ENCODE measurements around the gene ARID4A. TPM values are rescaled to one million over a fixed set of nuclear protein-coding genes. Genes with fewer than 3 reads are reported as not detected.

ARID4A gene
- polyA plus RNA-seq, 3 donors = 6.5 to 13.2 (median 10.5) TPM

GRCh38 chr14:58265401-58265800 is 33.0 kb upstream of the ARID4A start:
- TF ChIP-seq, protein P1, sequence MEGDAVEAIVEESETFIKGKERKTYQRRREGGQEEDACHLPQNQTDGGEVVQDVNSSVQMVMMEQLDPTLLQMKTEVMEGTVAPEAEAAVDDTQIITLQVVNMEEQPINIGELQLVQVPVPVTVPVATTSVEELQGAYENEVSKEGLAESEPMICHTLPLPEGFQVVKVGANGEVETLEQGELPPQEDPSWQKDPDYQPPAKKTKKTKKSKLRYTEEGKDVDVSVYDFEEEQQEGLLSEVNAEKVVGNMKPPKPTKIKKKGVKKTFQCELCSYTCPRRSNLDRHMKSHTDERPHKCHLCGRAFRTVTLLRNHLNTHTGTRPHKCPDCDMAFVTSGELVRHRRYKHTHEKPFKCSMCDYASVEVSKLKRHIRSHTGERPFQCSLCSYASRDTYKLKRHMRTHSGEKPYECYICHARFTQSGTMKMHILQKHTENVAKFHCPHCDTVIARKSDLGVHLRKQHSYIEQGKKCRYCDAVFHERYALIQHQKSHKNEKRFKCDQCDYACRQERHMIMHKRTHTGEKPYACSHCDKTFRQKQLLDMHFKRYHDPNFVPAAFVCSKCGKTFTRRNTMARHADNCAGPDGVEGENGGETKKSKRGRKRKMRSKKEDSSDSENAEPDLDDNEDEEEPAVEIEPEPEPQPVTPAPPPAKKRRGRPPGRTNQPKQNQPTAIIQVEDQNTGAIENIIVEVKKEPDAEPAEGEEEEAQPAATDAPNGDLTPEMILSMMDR (IDR thresholded peaks at IDR 0.05) = no peak
- no peak overlapping the region for H2AFZ ChIP-seq (ENCODE audit: insufficient read depth, low read depth, low read length, poor library complexity, severe bottlenecking)
- H3K4me1 ChIP-seq (ENCODE audit: control insufficient read depth in 1 of 2, insufficient read depth in 2 of 2, low read length in 2 of 2) = no peaks in the 10 kb centered on the region
- H3K27me3 ChIP-seq (ENCODE audit: control insufficient read depth in 2 of 2, insufficient read depth in 2 of 2, low read length in 2 of 2) = no peaks in the 10 kb centered on the region
- H3K9me3 ChIP-seq (replicated peaks in 1 of 2; ENCODE audit: control insufficient read depth in 1 of 2, insufficient read depth in 1 of 2, low read length in 2 of 2) = no peaks in the 10 kb centered on the region
- peak overlapping the region in 1 of 2 donors; percentile 38 for H3K27ac ChIP-seq (ENCODE audit: low read depth in 1 of 2, low read length in 2 of 2)
- no peak overlapping the region for H3K9ac ChIP-seq (ENCODE audit: insufficient read depth, low read length, poor library complexity, severe bottlenecking)
- intact Hi-C loops (cut with micrococcal nuclease) = no loop called here
- Mint-ChIP-seq H3K27ac (peak overlapping the region in 1 of 7 donors; percentile 50), H3K4me3 (no peak overlapping the region), H3K36me3 (peaks cover 70 to 88% of the 10 kb centered on the region in 2 donors), H3K27me3 (ENCODE audit: low read depth in 3 of 3) (no peaks in the 10 kb centered on the region), H3K9me3 (no peaks in the 10 kb centered on the region), H3K4me1 (no peaks in the 10 kb centered on the region)
- peaks cover 97 to 100% of the 10 kb centered on the region in 2 donors for H3K36me3 ChIP-seq (replicated peaks in 1 of 2; ENCODE audit: control insufficient read depth in 1 of 2, insufficient read depth in 2 of 2, low read length in 2 of 2)
- H3K79me2 ChIP-seq (ENCODE audit: insufficient read depth, low read length) = peaks cover 65% of the 10 kb centered on the region
- no peak overlapping the region for H3K4me2 ChIP-seq (replicated peaks; ENCODE audit: extremely low read depth, low read length, poor library complexity, severe bottlenecking)
- H3K4me3 ChIP-seq (replicated peaks in 1 of 3; ENCODE audit: low read depth in 2 of 3, low read length in 3 of 3) = no peak overlapping the region
- peaks cover 99% of the 10 kb centered on the region for H4K20me1 ChIP-seq (ENCODE audit: insufficient read depth, low read length)
- DNase-seq = no peak

GRCh38 chr14:58270628-58271027 is 27.7 kb upstream of the ARID4A start:
- no peak for DNase-seq
- Histone ChIP-seq H4K20me1 (ENCODE audit: insufficient read depth, low read length) (peaks cover 100% of the 10 kb centered on the region), H3K27me3 (ENCODE audit: control insufficient read depth in 2 of 2, insufficient read depth in 2 of 2, low read length in 2 of 2) (no peaks in the 10 kb centered on the region), H3K27ac (ENCODE audit: low read depth in 1 of 2, low read length in 2 of 2) (peak overlapping the region in 1 of 2 donors; percentile 4), H3K9me3 (replicated peaks in 1 of 2; ENCODE audit: control insufficient read depth in 1 of 2, insufficient read depth in 1 of 2, low read length in 2 of 2) (no peaks in the 10 kb centered on the region), H3K4me3 (replicated peaks in 1 of 3; ENCODE audit: low read depth in 2 of 3, low read length in 3 of 3) (no peak overlapping the region), H3K9ac (ENCODE audit: insufficient read depth, low read length, poor library complexity, severe bottlenecking) (no peak overlapping the region), H2AFZ (ENCODE audit: insufficient read depth, low read depth, low read length, poor library complexity, severe bottlenecking) (no peak overlapping the region), H3K4me2 (replicated peaks; ENCODE audit: extremely low read depth, low read length, poor library complexity, severe bottlenecking) (no peak overlapping the region), H3K79me2 (ENCODE audit: insufficient read depth, low read length) (peaks cover 89% of the 10 kb centered on the region), H3K4me1 (ENCODE audit: control insufficient read depth in 1 of 2, insufficient read depth in 2 of 2, low read length in 2 of 2) (no peaks in the 10 kb centered on the region), H3K36me3 (replicated peaks in 1 of 2; ENCODE audit: control insufficient read depth in 1 of 2, insufficient read depth in 2 of 2, low read length in 2 of 2) (peaks cover 91 to 100% of the 10 kb centered on the region in 2 donors)
- H3K36me3 Mint-ChIP-seq = peaks cover 70 to 88% of the 10 kb centered on the region in 2 donors
- H3K9me3 Mint-ChIP-seq = no peaks in the 10 kb centered on the region
- intact Hi-C loops (cut with micrococcal nuclease) = no loop called here
- H3K27me3 Mint-ChIP-seq (ENCODE audit: low read depth in 3 of 3) = no peaks in the 10 kb centered on the region
- peaks cover under 1% of the 10 kb centered on the region for H3K4me1 Mint-ChIP-seq
- H3K27ac Mint-ChIP-seq = peak overlapping the region in 2 of 7 donors; percentile 9 to 15
- TF ChIP-seq, protein P1 (IDR thresholded peaks at IDR 0.05) = no peak
- H3K4me3 Mint-ChIP-seq = no peak overlapping the region
- no CpG with 5 or more reads among the region's 2 CpGs for WGBS (ENCODE audit: insufficient coverage)

Data from CD14-positive monocyte (primary cell).